ENCODE results near the gene MSRB1. TPM values are rescaled to one million over a fixed set of nuclear protein-coding genes. Genes with fewer than 3 reads are reported as not detected.

Gene MSRB1
- total RNA-seq, 1 donor from 2014 or later, result 32.7 TPM

DNA sequence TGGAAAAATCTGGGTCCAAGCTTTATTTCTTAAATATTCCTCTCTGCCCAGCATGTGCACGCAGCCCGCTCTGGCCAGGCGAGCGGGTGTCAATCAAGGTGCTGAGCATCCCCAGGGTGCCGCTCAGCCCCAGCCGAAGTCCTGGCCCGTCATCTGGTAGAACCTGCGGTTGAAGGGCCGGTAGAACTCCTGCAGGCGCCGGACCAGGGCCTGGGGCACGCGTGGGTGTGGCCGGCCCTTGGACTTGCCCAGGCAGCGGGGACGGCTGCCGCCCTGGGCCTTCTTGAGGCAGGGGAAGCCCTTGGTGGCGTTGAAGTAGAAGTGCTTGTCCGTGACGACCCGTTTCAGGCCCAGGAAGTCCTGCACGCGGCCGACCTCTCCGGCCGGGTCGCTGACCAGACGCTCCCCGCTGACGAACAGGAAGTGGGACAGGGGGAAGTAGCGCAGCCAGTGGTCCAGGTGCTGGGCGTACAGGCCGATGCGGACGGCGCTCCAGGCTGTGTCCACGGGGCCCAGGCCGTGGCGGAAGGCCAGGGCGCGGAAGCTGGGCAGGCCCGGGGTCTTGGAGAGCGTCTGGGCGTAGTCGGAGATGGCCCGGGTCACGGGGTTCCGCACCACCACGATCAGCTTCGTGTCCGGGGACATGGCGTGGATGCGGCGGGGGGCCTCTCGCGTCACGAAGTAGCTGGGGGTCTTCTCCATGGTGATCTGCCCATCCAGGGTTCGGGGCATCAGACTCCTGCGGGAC is 31.4 kb downstream of the MSRB1 start:
- intact Hi-C loops (cut with micrococcal nuclease), result no loop called here
- no peak overlapping the region for H3K27ac ChIP-seq (replicated peaks)
- H3K4me1 ChIP-seq, result no peaks in the 10 kb centered on the region
- H3K36me3 ChIP-seq, result no peaks in the 10 kb centered on the region
- H3K9me3 ChIP-seq (replicated peaks), result no peaks in the 10 kb centered on the region
- TF ChIP-seq, protein P1, sequence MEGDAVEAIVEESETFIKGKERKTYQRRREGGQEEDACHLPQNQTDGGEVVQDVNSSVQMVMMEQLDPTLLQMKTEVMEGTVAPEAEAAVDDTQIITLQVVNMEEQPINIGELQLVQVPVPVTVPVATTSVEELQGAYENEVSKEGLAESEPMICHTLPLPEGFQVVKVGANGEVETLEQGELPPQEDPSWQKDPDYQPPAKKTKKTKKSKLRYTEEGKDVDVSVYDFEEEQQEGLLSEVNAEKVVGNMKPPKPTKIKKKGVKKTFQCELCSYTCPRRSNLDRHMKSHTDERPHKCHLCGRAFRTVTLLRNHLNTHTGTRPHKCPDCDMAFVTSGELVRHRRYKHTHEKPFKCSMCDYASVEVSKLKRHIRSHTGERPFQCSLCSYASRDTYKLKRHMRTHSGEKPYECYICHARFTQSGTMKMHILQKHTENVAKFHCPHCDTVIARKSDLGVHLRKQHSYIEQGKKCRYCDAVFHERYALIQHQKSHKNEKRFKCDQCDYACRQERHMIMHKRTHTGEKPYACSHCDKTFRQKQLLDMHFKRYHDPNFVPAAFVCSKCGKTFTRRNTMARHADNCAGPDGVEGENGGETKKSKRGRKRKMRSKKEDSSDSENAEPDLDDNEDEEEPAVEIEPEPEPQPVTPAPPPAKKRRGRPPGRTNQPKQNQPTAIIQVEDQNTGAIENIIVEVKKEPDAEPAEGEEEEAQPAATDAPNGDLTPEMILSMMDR (IDR thresholded peaks at IDR 0.05; ENCODE audit: borderline replicate concordance), result no peak
- no peak for DNase-seq
- H3K4me3 ChIP-seq, result no peak overlapping the region
- H3K27me3 ChIP-seq (ENCODE audit: low read depth), result peaks cover 91% of the 10 kb centered on the region

- intact Hi-C loops (cut with micrococcal nuclease), result no loop called here
- no peak for DNase-seq
These were observed 33.3 kb downstream of the MSRB1 start for GRCh38 chr16:1909561-1910231.

GRCh38 chr16:1908983-1909382 is 34.0 kb downstream of the MSRB1 start:
- Histone ChIP-seq H3K4me3 (no peak overlapping the region), H3K36me3 (no peaks in the 10 kb centered on the region), H3K9me3 (replicated peaks) (no peaks in the 10 kb centered on the region), H3K27ac (replicated peaks) (no peak overlapping the region), H3K27me3 (ENCODE audit: low read depth) (peaks cover 91% of the 10 kb centered on the region), H3K4me1 (no peaks in the 10 kb centered on the region)
- TF ChIP-seq, protein P1 (IDR thresholded peaks at IDR 0.05; ENCODE audit: borderline replicate concordance), result no peak
- no peak for DNase-seq
- intact Hi-C loops (cut with micrococcal nuclease), result no loop called here

More at GRCh38 chr16:1909561-1910231, 33.3 kb downstream of the MSRB1 start:
- Histone ChIP-seq H3K4me1 (no peaks in the 10 kb centered on the region), H3K27me3 (ENCODE audit: low read depth) (peaks cover 91% of the 10 kb centered on the region), H3K36me3 (no peaks in the 10 kb centered on the region), H3K9me3 (replicated peaks) (no peaks in the 10 kb centered on the region), H3K27ac (replicated peaks) (no peak overlapping the region), H3K4me3 (no peak overlapping the region)
- TF ChIP-seq, protein P1 (IDR thresholded peaks at IDR 0.05; ENCODE audit: borderline replicate concordance), result no peak

DNA sequence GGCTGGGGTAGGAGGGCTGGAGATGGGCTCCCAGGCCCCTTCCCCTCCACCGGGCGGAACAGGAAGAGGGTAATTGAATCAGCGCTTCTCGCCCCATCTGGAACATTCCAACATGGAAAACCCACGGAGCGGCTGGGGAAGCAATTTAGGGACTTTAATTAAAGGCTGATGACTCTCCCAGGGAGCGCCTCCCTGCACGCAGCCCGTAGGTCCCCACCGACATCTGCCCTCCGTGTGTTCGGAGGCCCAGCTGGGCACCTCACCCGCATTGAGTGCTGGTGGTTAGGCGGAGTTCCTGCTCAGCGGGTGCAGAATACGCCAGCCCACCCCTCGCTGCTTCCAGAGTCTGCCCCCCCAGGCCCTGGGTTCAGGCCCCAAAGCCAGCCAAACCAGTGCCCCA is 34.8 kb downstream of the MSRB1 start:
- no peak for DNase-seq
- Histone ChIP-seq H3K36me3 (no peaks in the 10 kb centered on the region), H3K27me3 (ENCODE audit: low read depth) (peaks cover 91% of the 10 kb centered on the region), H3K27ac (replicated peaks) (no peak overlapping the region), H3K9me3 (replicated peaks) (no peaks in the 10 kb centered on the region), H3K4me3 (no peak overlapping the region), H3K4me1 (no peaks in the 10 kb centered on the region)
- TF ChIP-seq, protein P1 (IDR thresholded peaks at IDR 0.05; ENCODE audit: borderline replicate concordance), result no peak
- intact Hi-C loops (cut with micrococcal nuclease), result no loop called here

DNA sequence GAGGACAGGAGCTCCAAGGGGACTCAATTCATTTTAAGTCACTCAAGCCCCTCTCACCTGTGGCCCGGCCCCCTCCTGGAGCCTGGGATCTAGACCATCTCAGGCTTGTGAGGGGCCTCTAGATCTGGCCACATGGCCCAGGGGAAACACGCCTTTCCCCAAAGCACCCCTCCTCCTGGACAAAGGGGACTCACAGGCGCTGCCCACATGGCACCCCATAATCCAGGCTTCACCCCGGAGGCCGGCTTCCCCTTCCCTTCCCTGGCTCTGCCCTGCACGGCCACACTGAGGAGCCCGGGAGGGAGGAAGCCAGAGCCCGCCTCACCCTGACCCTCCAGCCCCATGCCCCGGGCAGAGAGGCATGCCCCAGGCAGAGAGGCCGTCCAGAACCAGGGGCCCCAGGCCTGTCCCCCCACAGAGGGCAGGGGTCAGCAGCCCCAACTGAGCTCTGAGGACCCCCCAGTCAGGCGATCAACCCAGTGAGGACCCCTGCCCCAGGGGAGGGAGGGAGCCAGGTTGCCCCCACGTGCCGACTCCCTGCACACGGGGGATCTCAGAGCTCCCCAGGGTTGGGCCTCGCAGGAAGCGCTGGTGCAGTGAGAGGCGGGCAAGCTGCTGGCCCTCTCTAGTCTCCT is 35.7 kb downstream of the MSRB1 start:
- Histone ChIP-seq H3K27me3 (ENCODE audit: low read depth) (peaks cover 94% of the 10 kb centered on the region), H3K9me3 (replicated peaks) (no peaks in the 10 kb centered on the region), H3K4me3 (no peak overlapping the region), H3K4me1 (no peaks in the 10 kb centered on the region), H3K27ac (replicated peaks) (no peak overlapping the region), H3K36me3 (no peaks in the 10 kb centered on the region)
- TF ChIP-seq, protein P1 (IDR thresholded peaks at IDR 0.05; ENCODE audit: borderline replicate concordance), result no peak
- intact Hi-C loops (cut with micrococcal nuclease), result no loop called here
- no peak for DNase-seq

Data from left ventricle myocardium inferior (tissue), 1 donor.